Esophagus (tissue), 2 donors: ENCODE measurements around the gene MCC. TPM values are rescaled to one million over a fixed set of nuclear protein-coding genes. Genes with fewer than 3 reads are reported as not detected.

Experiments
- H3K27ac ChIP-seq, 2 donors: one replicate each; pipeline ENCODE4 v1.5.1; 2013; ENCODE audit warnings: low read depth in 2 of 2, mild to moderate bottlenecking in 2 of 2, inconsistent platforms in 1 of 2, low read length in 1 of 2, moderate library complexity in 1 of 2
- H3K27me3 ChIP-seq, 2 donors: one replicate each; pipeline ENCODE4 v1.6.1; 2013; ENCODE audit warnings: low read length in 2 of 2, control low read depth in 1 of 2, mild to moderate bottlenecking in 1 of 2; ENCODE audit not compliant: insufficient read depth in 2 of 2, control insufficient read depth in 1 of 2
- H3K36me3 ChIP-seq, 2 donors: one replicate each; pipeline ENCODE4 v1.6.1; 2013; ENCODE audit warnings: low read length in 1 of 2; ENCODE audit not compliant: control insufficient read depth in 2 of 2, insufficient read depth in 2 of 2
- H3K4me1 ChIP-seq, 2 donors: one replicate each; pipeline ENCODE4 v1.6.1; 2013; ENCODE audit warnings: low read length in 1 of 2; ENCODE audit not compliant: control insufficient read depth in 2 of 2, insufficient read depth in 2 of 2
- H3K4me3 ChIP-seq, 2 donors: one replicate each; pipeline ENCODE4 v1.5.1; 2013; ENCODE audit warnings: low read length in 2 of 2, mild to moderate bottlenecking in 2 of 2, low read depth in 1 of 2, moderate library complexity in 1 of 2
- H3K9me3 ChIP-seq, 2 donors: one replicate each; pipeline ENCODE4 v1.6.1; 2013; ENCODE audit warnings: mild to moderate bottlenecking in 2 of 2, low read depth in 1 of 2, low read length in 1 of 2, moderate library complexity in 1 of 2; ENCODE audit not compliant: control insufficient read depth in 2 of 2, insufficient read depth in 1 of 2
- WGBS, 2 donors: extraction: QIAGEN DNeasy Blood & Tissue Kit; methylation state at CpG; one replicate each; pipeline ENCODE4 v1.1.7; 2013; 5-methylcytosine and 5-hydroxymethylcytosine counted together
- polyA plus RNA-seq, 2 donors: library from polyadenylated mRNA; stranded (reverse); fragments of 200-250 nt; gene quantifications; one replicate each; pipeline ENCODE4 v1.2.3, GENCODE V29; 2013
- donor health status: healthy with polysubstance abuse.
- donor health status: Bipolar disorder and iron deficiency.

MCC gene
- polyA plus RNA-seq, 2 donors, result 7.2 to 8.3 TPM

- WGBS, 2 donors, result 87 to 88% methylated on average over 4 of the region's 4 CpGs
- Histone ChIP-seq H3K36me3 (no peaks in the 10 kb centered on the region), H3K4me3 (no peak overlapping the region)
Observed at GRCh38 chr5:113268232-113268631, 220.0 kb downstream of the MCC start.

GRCh38 chr5:113267361-113267900 is 220.8 kb downstream of the MCC start:
- Histone ChIP-seq H3K36me3 (no peaks in the 10 kb centered on the region), H3K4me1 (peaks cover 0 to 6% of the 10 kb centered on the region in 2 donors), H3K4me3 (no peak overlapping the region), H3K9me3 (no peaks in the 10 kb centered on the region), H3K27ac (peak overlapping the region; percentile 35 to 38), H3K27me3 (no peaks in the 10 kb centered on the region)
- 68 to 71% methylated on average over 6 of the region's 6 CpGs for WGBS, 2 donors

More at GRCh38 chr5:113268232-113268631, 220.0 kb downstream of the MCC start:
- H3K27me3 ChIP-seq, result no peaks in the 10 kb centered on the region
- no peak overlapping the region for H3K27ac ChIP-seq
- no peaks in the 10 kb centered on the region for H3K9me3 ChIP-seq
- peaks cover 0 to 6% of the 10 kb centered on the region in 2 donors for H3K4me1 ChIP-seq

- no peak overlapping the region for H3K4me3 ChIP-seq
- peaks cover 0 to 6% of the 10 kb centered on the region in 2 donors for H3K4me1 ChIP-seq
- no peaks in the 10 kb centered on the region for H3K36me3 ChIP-seq
- peak overlapping the region; percentile 35 to 50 for H3K27ac ChIP-seq
- 46 to 58% methylated on average over 3 of the region's 3 CpGs for WGBS, 2 donors
- H3K9me3 ChIP-seq, result no peaks in the 10 kb centered on the region
- H3K27me3 ChIP-seq, result no peaks in the 10 kb centered on the region
Observed at GRCh38 chr5:113266913-113267227, 221.4 kb downstream of the MCC start.

GRCh38 chr5:113266227-113266912 is 221.9 kb downstream of the MCC start:
- WGBS, 2 donors, result 52 to 55% methylated on average over 4 of the region's 4 CpGs
- Histone ChIP-seq H3K9me3 (no peaks in the 10 kb centered on the region), H3K4me3 (no peak overlapping the region), H3K36me3 (no peaks in the 10 kb centered on the region), H3K27ac (peak overlapping the region in 1 of 2 donors; percentile 54), H3K4me1 (peaks cover 0 to 6% of the 10 kb centered on the region in 2 donors), H3K27me3 (no peaks in the 10 kb centered on the region)

GRCh38 chr5:113265190-113265589 is 223.1 kb downstream of the MCC start:
- Histone ChIP-seq H3K4me3 (no peak overlapping the region), H3K27me3 (no peaks in the 10 kb centered on the region), H3K9me3 (no peaks in the 10 kb centered on the region), H3K27ac (no peak overlapping the region), H3K36me3 (no peaks in the 10 kb centered on the region), H3K4me1 (peaks cover 0 to 6% of the 10 kb centered on the region in 2 donors)
- WGBS, 2 donors, result 87 to 90% methylated on average over 4 of the region's 4 CpGs

GRCh38 chr5:113264046-113264445 is 224.2 kb downstream of the MCC start:
- peaks cover 0 to 6% of the 10 kb centered on the region in 2 donors for H3K4me1 ChIP-seq
- no peaks in the 10 kb centered on the region for H3K36me3 ChIP-seq
- no peak overlapping the region for H3K27ac ChIP-seq
- H3K9me3 ChIP-seq, result no peaks in the 10 kb centered on the region
- H3K27me3 ChIP-seq, result no peaks in the 10 kb centered on the region
- H3K4me3 ChIP-seq, result no peak overlapping the region
- 40 to 48% methylated on average over 6 of the region's 6 CpGs for WGBS, 2 donors

- 60 to 69% methylated on average over 3 of the region's 3 CpGs for WGBS, 2 donors
- Histone ChIP-seq H3K4me3 (no peak overlapping the region), H3K9me3 (no peaks in the 10 kb centered on the region), H3K27ac (no peak overlapping the region), H3K36me3 (no peaks in the 10 kb centered on the region), H3K4me1 (peaks cover 0 to 6% of the 10 kb centered on the region in 2 donors), H3K27me3 (no peaks in the 10 kb centered on the region)
Observed at GRCh38 chr5:113263545-113263944, 224.7 kb downstream of the MCC start.

- Histone ChIP-seq H3K9me3 (no peaks in the 10 kb centered on the region), H3K36me3 (no peaks in the 10 kb centered on the region), H3K27ac (no peak overlapping the region), H3K4me3 (no peak overlapping the region), H3K4me1 (peaks cover 0 to 6% of the 10 kb centered on the region in 2 donors), H3K27me3 (no peaks in the 10 kb centered on the region)
- 90 to 93% methylated on average over 3 of the region's 3 CpGs for whole genome bisulfite sequencing, 2 donors
Observed at GRCh38 chr5:113262674-113263073, 225.6 kb downstream of the MCC start.

GRCh38 chr5:113259034-113259433 is 229.2 kb downstream of the MCC start:
- peaks cover 0 to 2% of the 10 kb centered on the region in 2 donors for H3K36me3 ChIP-seq

GRCh38 chr5:113257545-113257944 is 230.7 kb downstream of the MCC start:
- Histone ChIP-seq H3K36me3 (peaks cover 0 to 2% of the 10 kb centered on the region in 2 donors), H3K27ac (no peak overlapping the region), H3K4me1 (peaks cover 0 to 2% of the 10 kb centered on the region in 2 donors), H3K9me3 (no peaks in the 10 kb centered on the region), H3K4me3 (no peak overlapping the region), H3K27me3 (no peaks in the 10 kb centered on the region)
- 80 to 94% methylated on average over 7 of the region's 7 CpGs for WGBS, 2 donors

More at GRCh38 chr5:113259034-113259433, 229.2 kb downstream of the MCC start:
- H3K4me3 ChIP-seq, result no peak overlapping the region
- no peaks in the 10 kb centered on the region for H3K9me3 ChIP-seq
- H3K27ac ChIP-seq, result no peak overlapping the region
- peaks cover 0 to 2% of the 10 kb centered on the region in 2 donors for H3K4me1 ChIP-seq
- H3K27me3 ChIP-seq, result no peaks in the 10 kb centered on the region
